Adrenal gland (tissue), 12 donors: ENCODE data around the gene MAN1A1. TPM values are rescaled to one million over a fixed set of nuclear protein-coding genes. Genes with fewer than 3 reads are reported as not detected.

ENCODE experiments used
- DNase-seq, 7 donors: peaks; one replicate each; pipeline ENCODE4 v3.0.0-alpha.2; 2019 to 2020
- H3K27ac ChIP-seq, 5 donors: fragments of 200-600 bp; sonication (generic) in 4 of 5; 1 replicate in 3 of 5; 2 replicates in 2 of 5; pipeline versions ENCODE4 v1.5.1 to v1.8.0; 2016 to 2020; ENCODE audit warnings: mild to moderate bottlenecking in 1 of 5
- H3K27me3 ChIP-seq: fragments of 200-600 bp; 2 replicates; pipeline ENCODE4 v1.8.0; 2021
- H3K36me3 ChIP-seq, 2 donors: fragments of 200-600 bp; replicated peaks in 1 of 2; 1 replicate in 1 of 2; 2 replicates in 1 of 2; pipeline versions ENCODE4 v1.5.1 to v1.8.0; 2018 to 2022
- H3K4me1 ChIP-seq, 2 donors: fragments of 200-600 bp; replicated peaks in 1 of 2; 1 replicate in 1 of 2; 2 replicates in 1 of 2; pipeline versions ENCODE4 v1.5.1 to v1.8.0; 2018 to 2021
- H3K4me3 ChIP-seq, 4 donors: fragments of 200-600 bp; sonication (generic) in 3 of 4; one replicate each; pipeline ENCODE4 v1.5.1; 2016 to 2018
- H3K9me3 ChIP-seq, 3 donors: fragments of 200-600 bp; sonication (generic) in 1 of 3; replicated peaks in 1 of 3; 1 replicate in 2 of 3; 2 replicates in 1 of 3; pipeline versions ENCODE4 v1.5.1 to v1.8.0; 2016 to 2021
- CTCF ChIP-seq, 6 experiments: fragments of 450-650 bp in 4 of 6; fragments of 200-600 bp in 2 of 6; sonication (generic) in 1 of 6; IDR thresholded peaks; 1 replicate in 5 of 6; 2 replicates in 1 of 6; pipeline versions ENCODE4 v1.5.1 to v1.8.0; 2016 to 2021; ENCODE audit warnings: antibody characterized with exemption in 6 of 6, mild to moderate bottlenecking in 2 of 6, moderate library complexity in 1 of 6
- POLR2A ChIP-seq, 2 donors: fragments of 450-650 bp; IDR thresholded peaks; one replicate each; pipeline ENCODE4 v1.6.1; 2017; ENCODE audit warnings: antibody characterized with exemption in 2 of 2, mild to moderate bottlenecking in 2 of 2, moderate library complexity in 1 of 2
- WGBS, 4 donors: extraction: QIAGEN DNeasy Blood & Tissue Kit in 2 of 4; methylation state at CpG; one replicate each; pipeline versions ENCODE4 v1.1.5 to v1.1.7; 2013 to 2017; 5-methylcytosine and 5-hydroxymethylcytosine counted together
- intact Hi-C, 2 donors: fragments of 100-400 bp; cut with DNase I; formaldehyde crosslinking; loops; one replicate each; pipeline versions ENCODE4 v1.14.1 to v1.15.0; 2022 to 2023
- polyA plus RNA-seq, 3 donors: library from polyadenylated mRNA; stranded (reverse); fragments of 200-250 nt in 2 of 3; fragments of 350-450 nt in 1 of 3; fragmentation: Illumina TruSeq in 1 of 3; extraction: RNeasy Lipid Tissue Mini Kit (QIAGEN cat#74804) in 1 of 3; gene quantifications; one replicate each; pipeline ENCODE4 v1.2.3, GENCODE V29; 2013 to 2014
- total RNA-seq, 9 donors: library from RNA; depleted of rRNA in 4 of 9; stranded (reverse); fragments of >200 nt in 4 of 9; fragments of 120-200 nt in 1 of 9; fragmentation: NEBNext Ultra II Directional in 1 of 9; extraction: Animal tissue kit (Norgen Biotek cat#: 25700) in 1 of 9; gene quantifications; one replicate each; pipeline versions ENCODE4 v1.1.0 to v1.2.4, GENCODE V29; 2013 to 2023
- donor health status: healthy with polysubstance abuse.
- donor health status: Bipolar disorder and iron deficiency.
- donor health status: DM: yes; HTN: yes; CAD: no.
- donor health status: DM: no; HTN: no; CAD: no.
- donor health status: DM: no; HTN: no; CAD: no.
- donor health status: DM: yes; HTN: yes; CAD: no.

Gene MAN1A1
- total and polyA plus RNA-seq, 12 donors = 11.1 to 178 (median 108) TPM

- WGBS, 4 donors = 89 to 100% (median 99%) methylated on average over 1 of the region's 1 CpG
- Histone ChIP-seq H3K27me3 (no peaks in the 10 kb centered on the region), H3K4me1 (peaks cover 0 to 7% of the 10 kb centered on the region in 2 donors), H3K9me3 (peaks cover 0 to 6% (median 0%) of the 10 kb centered on the region in 3 donors), H3K27ac (no peak overlapping the region), H3K4me3 (no peak overlapping the region), H3K36me3 (no peaks in the 10 kb centered on the region)
- intact Hi-C loops = no loop called here
- TF ChIP-seq CTCF (IDR thresholded peaks at IDR 0.05) = no peak
- no peak for TF ChIP-seq POLR2A (IDR thresholded peaks at IDR 0.05)
- DNase-seq = no peak
Observed at GRCh38 chr6:119273272-119274196, 76.0 kb downstream of the MAN1A1 start.

- H3K36me3 ChIP-seq = no peaks in the 10 kb centered on the region
- intact Hi-C loops = no loop called here
- 94 to 99% (median 97%) methylated on average over 3 of the region's 3 CpGs for WGBS, 4 donors
- H3K4me3 ChIP-seq = no peak overlapping the region
- no peak for DNase-seq
- no peak for TF ChIP-seq CTCF (IDR thresholded peaks at IDR 0.05)
- TF ChIP-seq POLR2A (IDR thresholded peaks at IDR 0.05) = no peak
- H3K27me3 ChIP-seq = no peaks in the 10 kb centered on the region
- H3K27ac ChIP-seq = no peak overlapping the region
- peaks cover 0 to 7% of the 10 kb centered on the region in 2 donors for H3K4me1 ChIP-seq
- peaks cover 0 to 6% (median 0%) of the 10 kb centered on the region in 3 donors for H3K9me3 ChIP-seq
Observed at GRCh38 chr6:119270545-119270944, 79.0 kb downstream of the MAN1A1 start.

- TF ChIP-seq POLR2A (IDR thresholded peaks at IDR 0.05) (no peak), CTCF (IDR thresholded peaks at IDR 0.05) (no peak)
- peaks cover 0 to 7% of the 10 kb centered on the region in 2 donors for H3K4me1 ChIP-seq
- H3K27ac ChIP-seq = no peak overlapping the region
- no peaks in the 10 kb centered on the region for H3K36me3 ChIP-seq
- 87 to 95% (median 90%) methylated on average over 8 of the region's 8 CpGs for WGBS, 4 donors
- no peaks in the 10 kb centered on the region for H3K27me3 ChIP-seq
- peaks cover 0 to 6% (median 0%) of the 10 kb centered on the region in 3 donors for H3K9me3 ChIP-seq
- intact Hi-C loops = no loop called here
- no peak for DNase-seq
- no peak overlapping the region for H3K4me3 ChIP-seq
Observed at GRCh38 chr6:119269266-119270103, 80.1 kb downstream of the MAN1A1 start.
